Thyroid gland (tissue), 4 donors: Measurements from ENCODE around the gene ZNF474.

Source experiments
- CTCF ChIP-seq, 6 experiments: fragments of 200-600 bp in 3 of 6; fragments of 450-650 bp in 3 of 6; sonication (generic) in 3 of 6; IDR thresholded peaks; one replicate each; pipeline ENCODE4 v1.5.1; 2016 to 2019; ENCODE audit warnings: antibody characterized with exemption in 6 of 6, mild to moderate bottlenecking in 2 of 6, inconsistent platforms in 1 of 6, moderate library complexity in 1 of 6
- POLR2A ChIP-seq, 2 donors: fragments of 450-650 bp; IDR thresholded peaks; one replicate each; pipeline ENCODE4 v1.6.1; 2017; ENCODE audit warnings: antibody characterized with exemption in 2 of 2, mild to moderate bottlenecking in 2 of 2, moderate library complexity in 1 of 2

GRCh38 chr5:122163121-122164069, 34.0 kb downstream of the ZNF474 start:
- no peak for TF ChIP-seq CTCF (IDR thresholded peaks at IDR 0.05)
- no peak for TF ChIP-seq POLR2A (IDR thresholded peaks at IDR 0.05)
